ENCODE results near the gene PDCD5.
"Not testable (repeated sequence)": the region's sequence is repeated elsewhere in the genome, so short reads cannot be mapped to it uniquely, and the experiment has no call there.

PDCD5 gene

GRCh38 chr19:32580353-32580900 lies 563 bp upstream of the PDCD5 start:
- no peak for DNase-seq

- no peak for DNase-seq
Observed at GRCh38 chr19:32581705-32582179, 752 bp downstream of the PDCD5 start.

GRCh38 chr19:32587747-32588504 lies 6.9 kb downstream of the PDCD5 start:
- not testable (repeated sequence) for DNase-seq

GRCh38 chr19:32594021-32594420 lies 13.0 kb downstream of the PDCD5 start:
- no peak for DNase-seq

- no peak for DNase-seq
Observed at GRCh38 chr19:32595491-32595890, 14.5 kb downstream of the PDCD5 start.

GRCh38 chr19:32598022-32598421 lies 17.0 kb downstream of the PDCD5 start:
- DNase-seq = no peak

GRCh38 chr19:32599258-32599657 lies 18.3 kb downstream of the PDCD5 start:
- DNase-seq = no peak

GRCh38 chr19:32599736-32600157 lies 18.8 kb downstream of the PDCD5 start:
- DNase-seq = peak; percentile 54 to 65

- no peak for DNase-seq
Observed at GRCh38 chr19:32603961-32604360, 23.0 kb downstream of the PDCD5 start.

GRCh38 chr19:32605544-32605943 lies 24.6 kb downstream of the PDCD5 start:
- DNase-seq = no peak

- DNase-seq = no peak
Observed at GRCh38 chr19:32606289-32606688, 25.3 kb downstream of the PDCD5 start.

GRCh38 chr19:32607479-32607878 lies 26.5 kb downstream of the PDCD5 start:
- no peak for DNase-seq

- no peak for DNase-seq
Observed at GRCh38 chr19:32611161-32611560, 30.2 kb downstream of the PDCD5 start.

GRCh38 chr19:32613008-32613407 lies 32.0 kb downstream of the PDCD5 start:
- no peak for DNase-seq

GRCh38 chr19:32614916-32615315 lies 33.9 kb downstream of the PDCD5 start:
- DNase-seq = no peak

- no peak for DNase-seq
Observed at GRCh38 chr19:32615569-32615968, 34.6 kb downstream of the PDCD5 start.

GRCh38 chr19:32619051-32619685 lies 38.2 kb downstream of the PDCD5 start:
- no peak for DNase-seq

- DNase-seq = no peak
Observed at GRCh38 chr19:32622002-32622401, 41.0 kb downstream of the PDCD5 start.

- DNase-seq = peak in 1 of 2 experiments; percentile 2
Observed at GRCh38 chr19:32624410-32624809, 43.4 kb downstream of the PDCD5 start.

- DNase-seq = no peak
Observed at GRCh38 chr19:32626969-32627368, 46.0 kb downstream of the PDCD5 start.

GRCh38 chr19:32627714-32628270 lies 46.8 kb downstream of the PDCD5 start:
- no peak for DNase-seq

- DNase-seq = no peak
Observed at GRCh38 chr19:32630338-32630737, 49.3 kb downstream of the PDCD5 start.

- DNase-seq = no peak
Observed at GRCh38 chr19:32631381-32631780, 50.4 kb downstream of the PDCD5 start.
